ENCODE measurements around the gene DCLRE1C.
A peak's percentile ranks its signal among the peaks of the same experiment; 100 is the strongest.
"Not testable (repeated sequence)": the region's sequence is repeated elsewhere in the genome, so short reads cannot be mapped to it uniquely, and the experiment has no call there.

DCLRE1C gene

DNA sequence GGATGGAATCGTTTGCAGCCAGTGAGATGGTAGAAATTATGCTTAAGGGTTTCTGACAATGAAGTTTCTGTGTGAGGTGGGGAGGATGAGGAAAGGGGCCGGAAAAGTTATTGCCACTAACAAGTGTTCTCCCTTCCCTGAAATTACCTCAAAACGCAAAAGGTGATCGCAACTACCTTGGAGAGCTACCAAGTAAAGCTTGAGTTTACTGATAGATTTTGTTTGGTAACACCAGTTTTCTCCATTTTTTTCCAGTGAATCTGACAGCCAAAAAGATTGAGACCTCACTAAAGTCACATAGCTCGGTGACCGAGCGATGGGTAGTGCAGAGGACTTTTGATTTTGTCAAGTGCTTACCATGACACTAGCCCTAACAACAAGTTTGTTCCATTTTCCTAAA lies 73.7 kb downstream of the DCLRE1C start:
- no peak for DNase-seq (ENCODE audit: low spot score)

- no peak for DNase-seq (ENCODE audit: low spot score)
These were observed 74.0 kb downstream of the DCLRE1C start for GRCh38 chr10:14879928-14880193.

- no peak for DNase-seq (ENCODE audit: low spot score)
These were observed 74.6 kb downstream of the DCLRE1C start for GRCh38 chr10:14879124-14879927.

DNA sequence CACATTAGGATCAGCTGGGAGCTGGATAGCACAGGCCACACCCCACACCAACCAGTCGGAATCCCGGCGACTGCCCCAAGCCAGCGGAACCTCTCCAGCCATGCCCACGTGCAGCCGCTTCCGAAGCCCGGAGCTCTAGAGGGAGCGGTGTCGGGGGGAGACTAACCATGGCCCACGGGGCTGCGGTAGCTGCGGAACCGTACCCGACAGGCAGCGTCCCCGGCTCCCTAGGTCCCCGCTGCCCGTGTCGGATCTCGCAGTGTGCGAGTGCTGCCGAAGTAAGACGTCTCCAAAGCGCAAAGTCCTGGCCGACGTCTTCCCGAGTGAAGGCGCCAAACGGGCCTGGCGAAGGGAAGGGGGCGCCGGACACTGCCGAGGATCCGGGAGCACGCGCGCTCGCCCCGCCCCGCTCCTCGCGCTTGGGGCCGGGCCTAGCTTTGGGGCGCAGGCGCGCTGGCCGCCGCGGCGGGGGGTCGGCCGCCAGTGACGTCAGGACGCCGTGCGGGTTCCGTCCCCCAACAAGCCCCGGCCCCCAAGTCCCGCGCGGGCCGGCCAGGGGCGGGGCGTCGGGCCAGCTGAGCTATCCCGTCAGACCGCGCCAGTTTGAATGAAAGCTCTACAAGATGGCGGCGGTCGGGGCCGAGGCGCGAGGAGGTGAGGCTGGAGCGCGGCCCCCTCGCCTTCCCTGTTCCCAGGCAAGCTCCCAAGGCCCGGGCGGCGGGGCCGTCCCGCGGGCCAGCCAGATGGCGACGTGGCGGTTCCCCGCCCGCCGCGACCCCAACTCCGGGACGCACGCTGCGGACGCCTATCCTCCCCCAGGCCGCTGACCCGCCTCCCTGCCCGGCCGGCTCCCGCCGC lies 75.4 kb downstream of the DCLRE1C start, which contains the start of gene SUV39H2:
TSS of gene SUV39H2 (plus strand) at position 601 of the 858 bp plus-strand sequence. CDS start at position 624, 23 bp downstream.
- peak; percentile 90 for DNase-seq (ENCODE audit: low spot score)

- no peak for DNase-seq (ENCODE audit: low spot score)
These were observed 77.1 kb downstream of the DCLRE1C start for GRCh38 chr10:14876764-14877163.

DNA sequence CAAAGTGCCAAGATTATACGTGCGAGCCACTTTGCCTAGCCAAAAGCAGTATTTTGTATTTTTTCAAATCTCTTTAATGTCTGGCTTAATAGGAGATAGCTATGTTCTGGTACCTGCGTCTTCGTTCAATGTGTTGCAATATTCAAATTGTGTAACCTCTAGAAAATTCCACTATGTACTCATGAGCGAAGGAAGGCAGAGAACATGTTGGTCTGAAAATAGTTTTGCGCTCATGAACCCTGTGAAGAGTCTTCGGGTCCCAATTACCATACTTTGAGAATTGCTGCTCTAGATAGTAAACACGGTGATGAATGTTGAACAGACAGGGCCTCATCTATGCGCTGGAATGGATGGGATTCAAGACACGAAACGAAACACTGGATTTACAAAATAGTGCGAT lies 78.0 kb downstream of the DCLRE1C start:
- DNase-seq (ENCODE audit: low spot score): no peak

GRCh38 chr10:14873090-14873760 lies 80.7 kb downstream of the DCLRE1C start:
- peak; percentile 43 for DNase-seq (ENCODE audit: low spot score)

- not testable (repeated sequence) for DNase-seq (ENCODE audit: low spot score)
These were observed 89.0 kb downstream of the DCLRE1C start for GRCh38 chr10:14864871-14865270.

DNA sequence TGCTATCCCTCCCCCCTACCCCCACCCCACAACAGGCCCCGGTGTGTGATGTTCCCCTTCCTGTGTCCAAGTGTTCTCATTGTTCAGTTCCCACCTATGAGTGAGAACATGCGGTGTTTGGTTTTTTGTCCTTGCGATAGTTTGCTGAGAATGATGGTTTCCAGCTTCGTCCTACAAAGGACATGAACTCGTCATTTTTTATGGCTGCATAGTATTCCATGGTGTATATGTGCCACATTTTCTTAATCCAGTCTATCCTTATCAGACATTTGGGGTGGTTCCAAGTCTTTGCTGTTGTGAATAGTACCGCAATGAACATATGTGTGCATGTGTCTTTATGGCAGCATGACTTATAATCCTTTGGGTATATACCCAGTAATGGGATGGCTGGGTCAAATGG lies 89.4 kb downstream of the DCLRE1C start:
- not testable (repeated sequence) for DNase-seq (ENCODE audit: low spot score)

DNA sequence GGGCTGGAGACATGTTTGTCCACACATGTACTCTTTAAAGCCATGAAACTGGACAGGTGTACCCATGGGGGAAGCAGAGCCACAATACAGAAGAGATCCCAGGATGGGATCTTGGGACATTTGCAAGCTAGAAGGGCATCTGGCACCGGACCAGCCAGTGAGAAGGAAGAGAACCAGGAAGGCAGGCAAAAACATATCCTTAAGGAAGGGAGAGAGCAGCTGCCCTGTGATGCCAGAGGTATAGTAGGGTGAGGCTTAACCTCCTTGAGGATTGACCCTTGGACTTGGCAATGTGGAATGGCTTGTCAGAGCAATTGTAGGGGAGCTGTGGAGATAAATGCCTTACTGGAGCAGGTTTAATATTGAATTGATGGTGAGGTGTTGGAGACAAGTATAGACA lies 93.1 kb downstream of the DCLRE1C start:
- DNase-seq (ENCODE audit: low spot score): no peak

- DNase-seq (ENCODE audit: low spot score): no peak
These were observed 94.1 kb downstream of the DCLRE1C start for GRCh38 chr10:14859775-14860174.

DNA sequence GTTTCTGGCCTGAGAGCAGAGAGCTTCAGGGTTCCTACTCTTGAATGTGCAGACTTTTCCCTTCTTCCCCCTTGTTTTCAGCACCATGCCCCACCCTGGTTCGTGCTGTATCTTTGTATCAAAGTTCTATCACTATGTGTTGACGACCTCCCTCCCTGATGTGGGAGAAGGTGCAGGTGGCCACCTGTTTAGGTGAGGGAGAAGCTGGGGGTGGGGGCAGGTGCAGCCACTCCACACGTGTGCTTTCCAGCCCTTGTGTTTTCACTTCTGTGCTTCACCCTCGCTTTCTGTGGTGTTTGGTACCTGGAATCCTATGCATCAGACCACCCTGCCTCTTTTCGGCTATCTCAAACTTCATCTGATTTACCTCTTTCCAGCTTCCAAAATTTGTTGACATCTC lies 94.9 kb downstream of the DCLRE1C start:
- no peak for DNase-seq (ENCODE audit: low spot score)

DNA sequence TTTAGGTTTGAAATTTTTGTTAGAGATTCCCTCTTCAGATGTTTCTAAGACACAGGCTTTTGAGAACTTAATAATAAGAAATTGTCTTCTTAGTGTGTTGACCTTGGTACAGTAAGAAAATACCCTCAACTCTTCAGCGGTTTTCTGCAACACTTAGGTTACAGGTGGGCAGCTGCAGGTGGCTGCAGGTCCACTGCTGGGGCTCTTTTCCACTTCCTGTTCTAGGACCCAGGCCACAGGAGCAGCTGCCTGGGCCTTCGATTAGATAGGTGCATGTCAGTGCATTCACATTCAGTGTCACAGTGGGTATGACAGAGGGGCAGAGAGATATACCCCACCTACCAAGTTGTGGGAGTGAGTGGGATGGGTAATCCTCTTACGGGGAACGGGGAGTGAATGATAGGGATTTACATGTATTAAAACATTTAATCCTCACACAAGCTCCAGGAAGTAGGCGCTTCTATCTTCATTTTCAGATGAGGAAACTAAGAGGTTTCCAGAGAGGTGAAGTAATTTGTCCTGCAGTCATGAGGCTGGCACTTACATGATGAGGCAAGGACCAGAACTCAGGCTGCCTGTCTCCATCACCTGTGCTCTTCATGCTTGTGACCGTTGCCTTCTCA lies 95.4 kb downstream of the DCLRE1C start:
- DNase-seq (ENCODE audit: low spot score): no peak

DNA sequence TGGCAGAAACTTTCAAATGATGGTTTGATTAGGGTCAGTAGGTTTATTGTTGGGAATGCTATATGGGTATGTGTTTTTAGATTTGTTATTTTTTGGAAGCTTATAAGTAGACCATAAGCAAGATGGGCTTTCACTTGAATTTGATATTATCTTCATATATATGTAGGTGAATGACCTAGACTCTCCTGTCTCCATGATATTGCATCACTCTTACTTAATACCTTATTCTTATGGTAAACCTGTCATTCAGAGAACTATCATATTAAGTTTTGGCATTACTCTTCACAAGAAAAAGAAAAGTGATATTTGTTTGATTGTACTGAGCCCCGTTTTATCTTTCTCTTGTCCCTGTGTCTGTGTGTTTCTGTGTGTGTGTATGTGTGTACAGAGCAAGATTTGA lies 98.4 kb downstream of the DCLRE1C start:
- no peak for DNase-seq (ENCODE audit: low spot score)

GRCh38 chr10:14852236-14852635 lies 101.7 kb downstream of the DCLRE1C start:
- no peak for DNase-seq (ENCODE audit: low spot score)

Data from hematopoietic multipotent progenitor cell treated with erythropoietin and hydrocortisone succinate and interleukin-3 and kit ligand, for 15 days (in vitro differentiated cells).